K562 (cell line): Measurements from ENCODE around the gene PLG. TPM values are rescaled to one million over a fixed set of nuclear protein-coding genes. Genes with fewer than 3 reads are reported as not detected.

ENCODE experiments used
- ATAC-seq: fragments of 200-7000 bp; cut with Tn5 transposase; 3 replicates; pipeline ENCODE4 v1.9.1; 2020; ENCODE audit warnings: moderate library complexity
- BruUV-seq: library from RNA; stranded (reverse); fragments of 400-500 nt; replicated peaks from 2 replicates; lab custom pipeline; 2021; lab: Mats Ljungman, UMichigan
- CTCF ChIA-PET: fragments of 300-600 bp; formaldehyde crosslinking; extraction: SDS; loops from one replicate; lab custom pipeline; 2021; ENCODE audit warnings: low intra/inter-chr PET ratio; lab: Yijun Ruan, JAX
- POLR2A ChIA-PET: fragments of 300-600, 350-650 bp; sonication (Branson Sonifier 250); formaldehyde crosslinking; extraction: SDS; loops from one replicate; lab custom pipeline; 2021; ENCODE audit warnings: antibody characterized with exemption, inconsistent platforms; lab: Yijun Ruan, JAX
- DNase-seq, 4 experiments: peaks; one replicate each; pipeline versions ENCODE4 v3.0.0 to v3.0.0-alpha.2; 2011 to 2018; ENCODE audit warnings: low spot score in 3 of 4, mixed read lengths in 3 of 4; ENCODE audit errors: extremely low read depth in 1 of 4
- FAIRE-seq: peaks from 2 replicates; lab custom pipeline; 2011; peaks lifted over from hg19 to GRCh38; lab: Jason Lieb, UNC
- H2AFZ ChIP-seq: 2 replicates; pipeline ENCODE4 v1.6.0; 2011; ENCODE audit warnings: low read depth, low read length, control low read depth, inconsistent platforms
- H3K27ac ChIP-seq: fragments of 200-600 bp; 3 replicates; pipeline ENCODE4 v1.8.0; 2011; ENCODE audit warnings: low read depth, mild to moderate bottlenecking, control low read depth, inconsistent platforms, low read length, moderate library complexity, mixed read lengths; ENCODE audit errors: extremely low read depth
- H3K27me3 ChIP-seq, 2 experiments: fragments of 300-600 bp in 1 of 2; 2 replicates in 1 of 2; 3 replicates in 1 of 2; pipeline versions ENCODE4 v1.6.0 to v1.8.0; 2011; ENCODE audit warnings: inconsistent platforms in 2 of 2, low read length in 2 of 2, mild to moderate bottlenecking in 1 of 2, mixed read lengths in 1 of 2, moderate library complexity in 1 of 2; ENCODE audit not compliant: control insufficient read depth in 2 of 2, insufficient read depth in 2 of 2
- H3K36me3 ChIP-seq: fragments of 300-600 bp; 3 replicates; pipeline ENCODE4 v1.8.0; 2011; ENCODE audit warnings: mild to moderate bottlenecking, low read length, inconsistent platforms; ENCODE audit not compliant: control insufficient read depth, insufficient read depth
- H3K4me1 ChIP-seq, 2 experiments: fragments of 200-600 bp in 1 of 2; replicated peaks in 1 of 2; 2 replicates in 1 of 2; 3 replicates in 1 of 2; pipeline versions ENCODE4 v1.5.1 to v1.8.0; 2011; ENCODE audit warnings: inconsistent platforms in 2 of 2, low read length in 2 of 2, mild to moderate bottlenecking in 1 of 2, mixed read lengths in 1 of 2, moderate library complexity in 1 of 2; ENCODE audit not compliant: control insufficient read depth in 2 of 2, insufficient read depth in 2 of 2
- H3K4me2 ChIP-seq: 2 replicates; pipeline ENCODE4 v1.6.1; 2011; ENCODE audit warnings: low read length, control low read depth, inconsistent platforms, mixed read lengths; ENCODE audit not compliant: insufficient read depth
- H3K4me3 ChIP-seq: fragments of 200-600 bp; sonication (generic), shearing (Covaris generic); 2 replicates; pipeline ENCODE4 v1.5.1; 2016; ENCODE audit warnings: control low read depth, inconsistent platforms
- H3K79me2 ChIP-seq: fragments of 200-600 bp; 3 replicates; pipeline ENCODE4 v1.8.0; 2011; ENCODE audit warnings: low read length, inconsistent platforms; ENCODE audit not compliant: control insufficient read depth, insufficient read depth
- H3K9ac ChIP-seq, 2 experiments: 2 replicates each; pipeline versions ENCODE4 v1.6.0 to v1.6.1; 2011; ENCODE audit warnings: low read depth in 2 of 2, low read length in 2 of 2, control low read depth in 1 of 2, inconsistent platforms in 1 of 2, mild to moderate bottlenecking in 1 of 2, mixed read lengths in 1 of 2; ENCODE audit not compliant: insufficient read depth in 1 of 2
- H3K9me1 ChIP-seq: one replicate; pipeline ENCODE4 v1.6.0; 2011; ENCODE audit warnings: inconsistent platforms, mild to moderate bottlenecking, low read length, moderate library complexity; ENCODE audit not compliant: control insufficient read depth, insufficient read depth
- H3K9me3 ChIP-seq: replicated peaks from 2 replicates; pipeline ENCODE4 v1.5.1; 2011; ENCODE audit warnings: low read depth, low read length, inconsistent platforms; ENCODE audit not compliant: control insufficient read depth, insufficient read depth
- H4K20me1 ChIP-seq: replicated peaks from 2 replicates; pipeline ENCODE4 v1.6.1; 2011; ENCODE audit warnings: low read length, inconsistent platforms, mixed read lengths; ENCODE audit not compliant: control insufficient read depth, insufficient read depth
- ARID1B ChIP-seq: fragments of 450-650 bp; IDR thresholded peaks from 2 replicates; pipeline ENCODE4 v1.6.1; 2016; ENCODE audit warnings: antibody characterized with exemption, mild to moderate bottlenecking, inconsistent platforms
- ATF7 ChIP-seq: fragments of 450-650 bp; IDR thresholded peaks from 2 replicates; pipeline ENCODE4 v1.7.1; 2014; ENCODE audit warnings: mild to moderate bottlenecking, moderate library complexity
- BACH1 ChIP-seq: fragments of 200-800 bp; sonication (Bioruptor generic); IDR thresholded peaks from 2 replicates; pipeline ENCODE4 v1.6.1; 2016; ENCODE audit warnings: missing genetic modification characterization, missing compliant biosample characterization
- BHLHE40 ChIP-seq: IDR thresholded peaks from 2 replicates; pipeline ENCODE4 v1.6.1; 2011; ENCODE audit warnings: low read length, improper control_type of control experiment
- BRF1 ChIP-seq: IDR thresholded peaks from 3 replicates; pipeline ENCODE4 v1.6.1; 2011; ENCODE audit warnings: borderline replicate concordance, mild to moderate bottlenecking; ENCODE audit not compliant: insufficient read length; ENCODE audit errors: extremely low read depth
- C11orf30 ChIP-seq: fragments of 450-650 bp; IDR thresholded peaks from 2 replicates; pipeline ENCODE4 v1.6.1; 2016; ENCODE audit warnings: low read depth, mild to moderate bottlenecking
- CREM ChIP-seq: IDR thresholded peaks from 2 replicates; pipeline ENCODE4 v1.6.1; 2014; ENCODE audit warnings: antibody characterized with exemption, low read depth
- DDX20 ChIP-seq: fragments of 450-650 bp; IDR thresholded peaks from 2 replicates; pipeline ENCODE4 v1.6.1; 2016; ENCODE audit warnings: missing genetic modification characterization, low read depth, mild to moderate bottlenecking, missing compliant biosample characterization, moderate library complexity
- MAFF ChIP-seq: IDR thresholded peaks from 2 replicates; pipeline ENCODE4 v1.6.1; 2012; ENCODE audit warnings: low read length, improper control_type of control experiment
- MAFK ChIP-seq: IDR thresholded peaks from 2 replicates; pipeline ENCODE4 v1.6.1; 2011; ENCODE audit warnings: low read length, improper control_type of control experiment
- PKNOX1 ChIP-seq: fragments of 450-650 bp; IDR thresholded peaks from 2 replicates; pipeline ENCODE4 v1.6.1; 2016
- RBM25 ChIP-seq: fragments of 200-400 bp; formaldehyde crosslinking; IDR thresholded peaks from 2 replicates; pipeline ENCODE4 v1.6.1; 2018; ENCODE audit warnings: low read length, low read depth, moderate library complexity; ENCODE audit not compliant: severe bottlenecking
- SNAPC5 ChIP-seq: fragments of 250-450 bp; sonication (Bioruptor Pico); IDR thresholded peaks from 2 replicates; pipeline ENCODE4 v1.8.0; 2021; ENCODE audit warnings: moderate library complexity, mild to moderate bottlenecking, inconsistent platforms
- XRCC5 ChIP-seq: fragments of 200-400 bp; formaldehyde crosslinking; IDR thresholded peaks from 2 replicates; pipeline ENCODE4 v1.6.1; 2017; ENCODE audit warnings: low read depth, mild to moderate bottlenecking, low read length
- ZNF316 ChIP-seq: fragments of 450-650 bp; IDR thresholded peaks from 2 replicates; pipeline ENCODE4 v1.6.1; 2016
- WGBS: fragments of 100-300 bp; shearing (Covaris generic); methylation state at CpG from one replicate; pipeline ENCODE4 v1.1.6; 2016; ENCODE audit warnings: low coverage, mixed read lengths; ENCODE audit not compliant: insufficient coverage; ENCODE audit errors: missing lambda C conversion rate; 5-methylcytosine and 5-hydroxymethylcytosine counted together
- in situ Hi-C: fragments of 300-500 bp; cut with MboI; formaldehyde crosslinking; loops from 4 replicates; pipeline ENCODE4 v1.15.0; 2018; ENCODE audit warnings: inconsistent platforms, mixed read lengths
- intact Hi-C: fragments of 100-400 bp; cut with micrococcal nuclease; formaldehyde crosslinking; loops from 2 replicates; pipeline ENCODE4 v1.14.2; 2022
- polyA plus RNA-seq, 8 experiments: library from polyadenylated mRNA; depleted of rRNA in 4 of 8; stranded (reverse) in 5 of 8; unstranded in 3 of 8; fragments of >200 nt; fragmentation: Nextera tagmentation in 2 of 8; fragmentation: Illumina TruSeq in 1 of 8; extraction: Ambion mirVana in 2 of 8; extraction: Trizol in 1 of 8; gene quantifications; 2 replicates each; pipeline versions ENCODE4 v1.2.1 to v1.2.3, GENCODE V29; 2011 to 2014; ENCODE audit warnings: inconsistent platforms in 1 of 8, missing spikeins in 1 of 8
- total RNA-seq, 7 experiments: library from RNA; depleted of rRNA in 6 of 7; stranded (reverse); fragments of >200 nt in 6 of 7; fragmentation: Illumina TruSeq in 2 of 7; extraction: Trizol in 2 of 7; gene quantifications; 2 replicates each; pipeline versions ENCODE4 v1.2.1 to v1.2.3, GENCODE V29; 2011 to 2021; ENCODE audit warnings: low replicate concordance in 1 of 7

The PLG gene
- total and polyA plus RNA-seq, 9 of the 15 experiments (the other 6 are each of a cell fraction or from before 2014, with no cell fraction given), result 0.64 TPM; not detected in 8

- ChIA-PET POLR2A (no interaction called here), CTCF (no interaction called here)
- FAIRE-seq (no peak), DNase-seq (no peak), ATAC-seq (no peak)
- H3K9me3 ChIP-seq, result no peaks in the 10 kb centered on the region; the same call in 1 of the 2 replicates
- peaks cover 0 to 9% of the 10 kb centered on the region in 2 experiments; a peak in 2 of 5 replicates for H3K4me1 ChIP-seq
- BruUV-seq, result no TSS peak
- H3K79me2 ChIP-seq, result no peaks in the 10 kb centered on the region
- intact Hi-C loops, result no loop called here
- no peaks in the 10 kb centered on the region for H3K9me1 ChIP-seq
- H3K9ac ChIP-seq, result no peak overlapping the region
- H3K27ac ChIP-seq, result no peak overlapping the region
- in situ Hi-C loops, result no loop called here
- no peaks in the 10 kb centered on the region for H4K20me1 ChIP-seq
- H3K36me3 ChIP-seq, result no peaks in the 10 kb centered on the region
- H2AFZ ChIP-seq, result no peak overlapping the region
- no peak overlapping the region for H3K4me3 ChIP-seq
- no peak overlapping the region for H3K4me2 ChIP-seq
- TF ChIP-seq BRF1, result no peak
- no peak for TF ChIP-seq ATF7
- no peak for TF ChIP-seq PKNOX1
- TF ChIP-seq SNAPC5 (CRISPR knock-in tag), result no peak
- TF ChIP-seq DDX20 (tag), result no peak
- 62% methylated on average over 8 of the region's 8 CpGs for WGBS
- H3K27me3 ChIP-seq, result no peaks in the 10 kb centered on the region
These were observed 66.1 kb downstream of the PLG start for GRCh38 chr6:160768101-160768500.

GRCh38 chr6:160774399-160774798 lies 72.4 kb downstream of the PLG start:
- H3K27ac ChIP-seq, result no peak overlapping the region
- H3K36me3 ChIP-seq, result no peaks in the 10 kb centered on the region
- no peak overlapping the region for H3K4me2 ChIP-seq
- H2AFZ ChIP-seq, result no peak overlapping the region
- H3K9me3 ChIP-seq, result peaks cover 4% of the 10 kb centered on the region
- 38% methylated on average over 4 of the region's 4 CpGs for WGBS
- in situ Hi-C loops (no loop called here), intact Hi-C loops (no loop called here)
- CTCF ChIA-PET, result no interaction called here
- ATAC-seq (peak; percentile 72), FAIRE-seq (no peak), DNase-seq (no peak)
- no peaks in the 10 kb centered on the region for H3K4me1 ChIP-seq
- H4K20me1 ChIP-seq, result no peaks in the 10 kb centered on the region
- POLR2A ChIA-PET, result interaction anchor here (2.3 kb wide), 1 partner anchor 10 kb away, joined by 7 read pairs; no protein-coding TSS in a partner anchor
- no peaks in the 10 kb centered on the region for H3K79me2 ChIP-seq
- no peaks in the 10 kb centered on the region for H3K9me1 ChIP-seq
- no peak overlapping the region for H3K4me3 ChIP-seq
- no peaks in the 10 kb centered on the region for H3K27me3 ChIP-seq
- BruUV-seq, result no TSS peak
- H3K9ac ChIP-seq, result no peak overlapping the region
- 0 out of 2 replicates have a peak, but pooled peaks have one; percentile 27 for TF ChIP-seq BACH1
- TF ChIP-seq RBM25, result no peak
- TF ChIP-seq ZNF316, result peak; percentile 96
- 0 out of 2 replicates have a peak, but pooled peaks have one; percentile 12 for TF ChIP-seq ARID1B
- peak; percentile 84 for TF ChIP-seq MAFK
- TF ChIP-seq XRCC5, result no peak
- peak; percentile 94 for TF ChIP-seq C11orf30
- peak; percentile 36; the same call in 1 of the 2 replicates for TF ChIP-seq CREM
- TF ChIP-seq BHLHE40, result no peak
- TF ChIP-seq MAFF, result peak; percentile 89
